HepG2 (cell line): ENCODE results near the gene GPX7. TPM values are rescaled to one million over a fixed set of nuclear protein-coding genes. Genes with fewer than 3 reads are reported as not detected.

Source experiments
- AKAP8 ChIP-seq: sonication (generic); formaldehyde crosslinking; IDR thresholded peaks from 2 replicates; pipeline ENCODE4 v1.5.1; 2020; ENCODE audit warnings: mild to moderate bottlenecking, missing genetic modification reagents
- HIVEP1 ChIP-seq: sonication (generic); formaldehyde crosslinking; IDR thresholded peaks from 2 replicates; pipeline ENCODE4 v1.4.0; 2020; ENCODE audit warnings: mild to moderate bottlenecking, missing genetic modification reagents
- RFXAP ChIP-seq: sonication (generic); formaldehyde crosslinking; IDR thresholded peaks from 2 replicates; pipeline ENCODE4 v1.4.0; 2020; ENCODE audit warnings: missing genetic modification reagents, borderline replicate concordance
- ZKSCAN5 ChIP-seq: sonication (generic); formaldehyde crosslinking; IDR thresholded peaks from 2 replicates; pipeline ENCODE4 v1.5.1; 2020; ENCODE audit warnings: mild to moderate bottlenecking, missing genetic modification reagents
- ZNF101 ChIP-seq: sonication (generic); formaldehyde crosslinking; IDR thresholded peaks from 2 replicates; pipeline ENCODE4 v1.4.0; 2020; ENCODE audit warnings: mild to moderate bottlenecking, low read depth, missing genetic modification reagents, borderline replicate concordance
- ZNF44 ChIP-seq: sonication (generic); formaldehyde crosslinking; IDR thresholded peaks from 2 replicates; pipeline ENCODE4 v1.5.1; 2020; ENCODE audit warnings: mild to moderate bottlenecking, missing genetic modification reagents
- ZNF468 ChIP-seq: sonication (generic); formaldehyde crosslinking; IDR thresholded peaks from 2 replicates; pipeline ENCODE4 v1.8.0; 2022; ENCODE audit warnings: mild to moderate bottlenecking, moderate library complexity, missing genetic modification reagents
- ZNF564 ChIP-seq: sonication (generic); formaldehyde crosslinking; IDR thresholded peaks from 2 replicates; pipeline ENCODE4 v1.8.1; 2023; ENCODE audit warnings: mild to moderate bottlenecking, missing genetic modification reagents
- ZNF660 ChIP-seq: sonication (generic); formaldehyde crosslinking; IDR thresholded peaks from 2 replicates; pipeline ENCODE4 v1.5.1; 2020; ENCODE audit warnings: mild to moderate bottlenecking, low read depth, missing genetic modification reagents, borderline replicate concordance
- ZNF777 ChIP-seq: sonication (generic); formaldehyde crosslinking; IDR thresholded peaks from 2 replicates; pipeline ENCODE4 v1.4.0; 2020; ENCODE audit warnings: missing genetic modification reagents
- ZNF850 ChIP-seq: sonication (generic); formaldehyde crosslinking; conservative IDR thresholded peaks from 2 replicates; pipeline ENCODE4 v1.9.0; 2021; ENCODE audit warnings: mild to moderate bottlenecking, missing genetic modification reagents
- ZSCAN22 ChIP-seq: sonication (generic); formaldehyde crosslinking; IDR thresholded peaks from 2 replicates; pipeline ENCODE4 v1.4.0; 2020; ENCODE audit warnings: mild to moderate bottlenecking, missing genetic modification reagents
- polyA plus RNA-seq, 8 experiments: library from polyadenylated mRNA; depleted of rRNA in 3 of 8; stranded (reverse) in 7 of 8; unstranded in 1 of 8; fragments of >200 nt; fragmentation: Illumina TruSeq in 4 of 8; extraction: Trizol in 4 of 8; gene quantifications; 2 replicates each; pipeline versions ENCODE4 v1.2.1 to v1.2.3, GENCODE V29; 2011 to 2016; ENCODE audit warnings: low read depth in 4 of 8, missing spikeins in 1 of 8, mixed read lengths in 1 of 8; ENCODE audit not compliant: insufficient read depth in 1 of 8
- total RNA-seq, 5 experiments: library from RNA; depleted of rRNA; stranded (reverse); fragments of >200 nt; fragmentation: Illumina TruSeq; extraction: Trizol; gene quantifications; 2 replicates each; pipeline ENCODE4 v1.2.3, GENCODE V29; 2016; ENCODE audit warnings: low read depth in 1 of 5
- TF ChIP-seq, protein P1 (sequence below): sonication (generic); formaldehyde crosslinking; IDR thresholded peaks from 2 replicates; pipeline ENCODE4 v1.4.0; 2020; ENCODE audit warnings: mild to moderate bottlenecking, missing genetic modification reagents
- TF ChIP-seq, protein P2 (sequence below): sonication (generic); formaldehyde crosslinking; IDR thresholded peaks from 2 replicates; pipeline ENCODE4 v1.5.1; 2020; ENCODE audit warnings: mild to moderate bottlenecking, missing genetic modification reagents, moderate library complexity

Gene GPX7
- total and polyA plus RNA-seq, 2 of the 13 experiments (the other 11 are each of a cell fraction or from before 2014, with no cell fraction given) = 14.1 to 16.2 TPM

DNA sequence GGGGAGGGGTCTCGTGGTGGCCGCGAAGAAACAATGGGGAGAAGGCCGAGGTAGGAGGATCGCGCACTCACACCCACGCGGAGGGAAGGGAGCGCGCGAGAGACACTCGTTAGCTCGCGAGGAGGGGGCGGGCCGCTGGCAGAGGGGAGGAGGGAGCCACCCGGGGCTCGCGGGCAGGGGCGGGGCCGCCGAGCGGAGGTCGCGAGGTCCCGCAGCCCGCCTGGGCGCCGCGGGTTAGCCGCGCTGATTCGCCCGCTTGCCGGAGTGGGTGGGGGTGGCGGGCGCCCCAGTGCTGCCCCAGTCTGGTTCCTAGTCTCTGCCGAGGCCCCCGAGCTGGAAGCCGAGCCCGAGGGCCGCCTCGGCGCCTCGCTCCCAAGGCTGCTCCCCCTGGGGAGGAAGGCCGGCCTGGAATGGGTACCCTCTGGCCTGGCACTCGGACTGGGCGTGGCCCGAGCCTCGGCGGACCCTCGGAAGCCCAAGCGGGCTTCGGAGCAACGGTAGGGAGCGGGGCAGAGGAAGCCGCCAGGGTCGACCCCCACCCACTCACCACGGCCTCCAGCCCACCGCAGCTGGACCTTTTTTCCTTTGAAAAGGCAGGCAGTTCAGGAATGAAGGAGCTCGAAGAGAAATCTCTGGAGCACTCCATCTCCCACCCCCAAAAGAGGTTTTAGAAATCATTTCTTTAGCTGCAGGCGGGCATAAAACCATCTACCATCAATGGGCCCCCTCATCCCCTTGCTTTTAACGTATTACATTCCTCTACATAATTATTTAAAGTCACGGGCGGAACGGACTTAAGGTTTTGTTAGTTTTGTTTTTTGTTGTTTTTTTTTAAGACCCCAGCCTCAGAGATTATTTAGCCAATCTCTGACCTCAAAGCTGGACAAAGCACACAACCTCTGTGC, 48.6 kb upstream of the GPX7 start (continued):
- TF ChIP-seq, protein P1, sequence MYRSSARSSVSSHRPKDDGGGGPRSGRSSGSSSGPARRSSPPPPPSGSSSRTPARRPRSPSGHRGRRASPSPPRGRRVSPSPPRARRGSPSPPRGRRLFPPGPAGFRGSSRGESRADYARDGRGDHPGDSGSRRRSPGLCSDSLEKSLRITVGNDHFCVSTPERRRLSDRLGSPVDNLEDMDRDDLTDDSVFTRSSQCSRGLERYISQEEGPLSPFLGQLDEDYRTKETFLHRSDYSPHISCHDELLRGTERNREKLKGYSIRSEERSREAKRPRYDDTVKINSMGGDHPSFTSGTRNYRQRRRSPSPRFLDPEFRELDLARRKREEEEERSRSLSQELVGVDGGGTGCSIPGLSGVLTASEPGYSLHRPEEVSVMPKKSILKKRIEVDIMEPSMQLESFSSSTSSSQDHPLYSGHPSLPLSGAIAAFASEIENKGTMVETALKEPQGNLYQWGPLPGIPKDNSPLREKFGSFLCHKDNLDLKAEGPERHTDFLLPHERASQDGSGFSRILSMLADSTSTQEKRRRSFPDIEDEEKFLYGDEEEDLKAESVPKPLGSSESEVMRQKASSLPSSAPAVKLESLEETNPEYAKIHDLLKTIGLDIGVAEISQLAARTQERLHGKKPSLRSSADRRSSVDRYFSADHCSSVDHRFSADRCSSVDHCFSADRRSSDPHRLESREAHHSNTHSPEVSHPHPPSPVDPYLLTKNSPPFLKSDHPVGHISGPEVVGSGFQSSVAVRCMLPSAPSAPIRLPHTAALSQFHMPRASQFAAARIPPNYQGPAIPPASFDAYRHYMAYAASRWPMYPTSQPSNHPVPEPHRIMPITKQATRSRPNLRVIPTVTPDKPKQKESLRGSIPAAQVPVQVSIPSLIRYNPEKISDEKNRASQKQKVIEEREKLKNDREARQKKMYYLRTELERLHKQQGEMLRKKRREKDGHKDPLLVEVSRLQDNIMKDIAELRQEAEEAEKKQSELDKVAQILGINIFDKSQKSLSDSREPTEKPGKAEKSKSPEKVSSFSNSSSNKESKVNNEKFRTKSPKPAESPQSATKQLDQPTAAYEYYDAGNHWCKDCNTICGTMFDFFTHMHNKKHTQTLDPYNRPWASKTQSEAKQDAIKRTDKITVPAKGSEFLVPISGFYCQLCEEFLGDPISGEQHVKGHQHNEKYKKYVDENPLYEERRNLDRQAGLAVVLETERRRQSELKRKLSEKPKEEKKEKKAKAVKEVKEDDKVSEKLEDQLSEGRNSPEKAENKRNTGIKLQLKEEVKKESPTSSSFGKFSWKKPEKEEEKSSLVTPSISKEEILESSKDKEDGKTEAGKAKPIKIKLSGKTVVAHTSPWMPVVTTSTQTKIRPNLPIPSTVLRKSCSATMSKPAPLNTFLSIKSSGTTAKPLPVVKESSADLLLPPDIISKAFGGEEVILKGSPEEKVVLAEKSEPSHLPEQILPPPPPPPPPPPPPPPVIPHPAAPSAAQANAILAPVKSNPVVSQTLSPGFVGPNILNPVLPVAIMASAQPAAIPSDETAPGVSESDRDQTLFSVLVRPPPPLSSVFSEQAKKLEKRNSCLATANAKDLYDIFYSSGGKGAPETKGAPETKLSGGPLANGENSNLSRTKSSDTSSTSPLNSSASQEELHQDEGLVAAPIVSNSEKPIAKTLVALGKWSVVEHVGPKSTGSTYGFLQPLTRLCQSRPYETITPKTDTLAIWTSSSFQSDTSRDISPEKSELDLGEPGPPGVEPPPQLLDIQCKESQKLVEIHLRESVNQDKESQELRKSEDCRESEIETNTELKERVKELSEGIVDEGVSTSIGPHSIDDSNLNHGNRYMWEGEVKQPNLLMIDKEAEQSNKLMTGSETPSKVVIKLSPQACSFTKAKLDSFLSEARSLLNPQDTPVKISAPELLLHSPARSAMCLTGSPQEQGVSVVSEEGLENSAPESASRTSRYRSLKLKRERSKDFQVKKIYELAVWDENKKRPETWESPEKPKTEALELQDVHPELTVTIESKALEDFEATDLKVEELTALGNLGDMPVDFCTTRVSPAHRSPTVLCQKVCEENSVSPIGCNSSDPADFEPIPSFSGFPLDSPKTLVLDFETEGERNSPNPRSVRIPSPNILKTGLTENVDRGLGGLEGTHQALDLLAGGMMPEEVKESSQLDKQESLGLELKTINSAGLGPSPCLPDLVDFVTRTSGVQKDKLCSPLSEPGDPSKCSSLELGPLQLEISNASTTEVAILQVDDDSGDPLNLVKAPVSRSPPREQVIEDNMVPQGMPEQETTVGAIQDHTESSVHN (CRISPR knock-in tag) = no peak
- TF ChIP-seq ZNF101 (CRISPR knock-in tag) = no peak
- peak; percentile 44; the same call in 1 of the 2 replicates for TF ChIP-seq ZSCAN22
- TF ChIP-seq HIVEP1 (CRISPR knock-in tag) = no peak
- no peak for TF ChIP-seq AKAP8
- no peak for TF ChIP-seq ZNF468 (CRISPR knock-in tag)
- no peak for TF ChIP-seq ZNF660
- 0 out of 2 replicates have a peak, but pooled peaks have one; percentile 42 for TF ChIP-seq ZNF44 (CRISPR knock-in tag)
- peak; percentile 34; the same call in 1 of the 2 replicates for TF ChIP-seq ZNF777 (CRISPR knock-in tag)
- TF ChIP-seq RFXAP (CRISPR knock-in tag) = peak; percentile 67; the same call in 1 of the 2 replicates
- no peak for TF ChIP-seq ZKSCAN5 (CRISPR knock-in tag)
- TF ChIP-seq ZNF564 (CRISPR knock-in tag) = no peak
- TF ChIP-seq, protein P2, sequence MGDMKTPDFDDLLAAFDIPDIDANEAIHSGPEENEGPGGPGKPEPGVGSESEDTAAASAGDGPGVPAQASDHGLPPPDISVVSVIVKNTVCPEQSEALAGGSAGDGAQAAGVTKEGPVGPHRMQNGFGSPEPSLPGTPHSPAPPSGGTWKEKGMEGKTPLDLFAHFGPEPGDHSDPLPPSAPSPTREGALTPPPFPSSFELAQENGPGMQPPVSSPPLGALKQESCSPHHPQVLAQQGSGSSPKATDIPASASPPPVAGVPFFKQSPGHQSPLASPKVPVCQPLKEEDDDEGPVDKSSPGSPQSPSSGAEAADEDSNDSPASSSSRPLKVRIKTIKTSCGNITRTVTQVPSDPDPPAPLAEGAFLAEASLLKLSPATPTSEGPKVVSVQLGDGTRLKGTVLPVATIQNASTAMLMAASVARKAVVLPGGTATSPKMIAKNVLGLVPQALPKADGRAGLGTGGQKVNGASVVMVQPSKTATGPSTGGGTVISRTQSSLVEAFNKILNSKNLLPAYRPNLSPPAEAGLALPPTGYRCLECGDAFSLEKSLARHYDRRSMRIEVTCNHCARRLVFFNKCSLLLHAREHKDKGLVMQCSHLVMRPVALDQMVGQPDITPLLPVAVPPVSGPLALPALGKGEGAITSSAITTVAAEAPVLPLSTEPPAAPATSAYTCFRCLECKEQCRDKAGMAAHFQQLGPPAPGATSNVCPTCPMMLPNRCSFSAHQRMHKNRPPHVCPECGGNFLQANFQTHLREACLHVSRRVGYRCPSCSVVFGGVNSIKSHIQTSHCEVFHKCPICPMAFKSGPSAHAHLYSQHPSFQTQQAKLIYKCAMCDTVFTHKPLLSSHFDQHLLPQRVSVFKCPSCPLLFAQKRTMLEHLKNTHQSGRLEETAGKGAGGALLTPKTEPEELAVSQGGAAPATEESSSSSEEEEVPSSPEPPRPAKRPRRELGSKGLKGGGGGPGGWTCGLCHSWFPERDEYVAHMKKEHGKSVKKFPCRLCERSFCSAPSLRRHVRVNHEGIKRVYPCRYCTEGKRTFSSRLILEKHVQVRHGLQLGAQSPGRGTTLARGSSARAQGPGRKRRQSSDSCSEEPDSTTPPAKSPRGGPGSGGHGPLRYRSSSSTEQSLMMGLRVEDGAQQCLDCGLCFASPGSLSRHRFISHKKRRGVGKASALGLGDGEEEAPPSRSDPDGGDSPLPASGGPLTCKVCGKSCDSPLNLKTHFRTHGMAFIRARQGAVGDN (CRISPR knock-in tag) = peak; percentile 63
- TF ChIP-seq ZNF850 (CRISPR knock-in tag) = no peak
